B cell (primary cell): ENCODE data around the gene NAV1. TPM values are rescaled to one million over a fixed set of nuclear protein-coding genes. Genes with fewer than 3 reads are reported as not detected.

ENCODE experiments used
- ATAC-seq: fragments of 200-7000 bp; cut with Tn5 transposase; one replicate; pipeline ENCODE4 v1.10.0; 2021; ENCODE audit warnings: low read depth, mild to moderate bottlenecking, moderate number of reproducible peaks, moderate library complexity
- CTCF ChIA-PET: fragments of 350-600 bp; sonication (Branson Sonifier 250); formaldehyde crosslinking; loops from one replicate; lab custom pipeline; 2021; ENCODE audit warnings: antibody characterized with exemption, inconsistent platforms; lab: Charles Lee
- POLR2A ChIA-PET: fragments of 350-600 bp; sonication (Branson Sonifier 250); formaldehyde crosslinking; loops from one replicate; lab custom pipeline; 2021; ENCODE audit warnings: antibody characterized with exemption; lab: Charles Lee
- DNase-seq: peaks from one replicate; pipeline ENCODE4 v3.0.0; 2013
- H2AFZ ChIP-seq: 2 replicates; pipeline ENCODE4 v1.6.1; 2012; ENCODE audit warnings: mild to moderate bottlenecking, low read depth, low read length; ENCODE audit not compliant: insufficient read depth, poor library complexity, severe bottlenecking
- H3K27ac ChIP-seq, 2 donors: 1 replicate in 1 of 2; 2 replicates in 1 of 2; pipeline ENCODE4 v1.5.1; 2012 to 2013; ENCODE audit warnings: low read length in 2 of 2, mild to moderate bottlenecking in 2 of 2, moderate library complexity in 1 of 2
- H3K27me3 ChIP-seq, 4 experiments: fragments of 200-600 bp in 1 of 4; sonication (generic) in 1 of 4; replicated peaks in 1 of 4; 1 replicate in 2 of 4; 2 replicates in 2 of 4; pipeline versions ENCODE4 v1.6.1 to v1.7.0; 2013 to 2016; ENCODE audit warnings: low read length in 3 of 4, mild to moderate bottlenecking in 2 of 4, mixed read lengths in 1 of 4, moderate library complexity in 1 of 4; ENCODE audit not compliant: insufficient read depth in 4 of 4, control insufficient read depth in 3 of 4; ENCODE audit errors: control extremely low read depth in 1 of 4
- H3K36me3 ChIP-seq, 2 experiments: replicated peaks in 1 of 2; 1 replicate in 1 of 2; 2 replicates in 1 of 2; pipeline versions ENCODE4 v1.6.1 to v1.7.1; 2013; ENCODE audit warnings: low read length in 1 of 2; ENCODE audit not compliant: insufficient read depth in 2 of 2, control insufficient read depth in 1 of 2; ENCODE audit errors: control extremely low read depth in 1 of 2, extremely low read depth in 1 of 2
- H3K4me1 ChIP-seq, 2 donors: fragments of 200-600 bp in 1 of 2; sonication (generic) in 1 of 2; 1 replicate in 1 of 2; 2 replicates in 1 of 2; pipeline versions ENCODE4 v1.5.1 to v1.6.1; 2013 to 2017; ENCODE audit warnings: low read length in 2 of 2; ENCODE audit not compliant: control insufficient read depth in 2 of 2, insufficient read depth in 2 of 2
- H3K4me2 ChIP-seq: replicated peaks from 2 replicates; pipeline ENCODE3; 2012; ENCODE audit warnings: mild to moderate bottlenecking, low read depth, low read length; ENCODE audit not compliant: poor library complexity, severe bottlenecking
- H3K4me3 ChIP-seq, 5 experiments: fragments of 200-600 bp in 1 of 5; sonication (generic) in 1 of 5; 1 replicate in 3 of 5; 2 replicates in 2 of 5; pipeline versions ENCODE4 v1.5.1 to v1.7.0; 2011 to 2016; ENCODE audit warnings: low read length in 4 of 5, mild to moderate bottlenecking in 4 of 5, low read depth in 2 of 5, control low read depth in 1 of 5, moderate library complexity in 1 of 5; ENCODE audit not compliant: insufficient read depth in 1 of 5; ENCODE audit errors: control extremely low read depth in 1 of 5, extremely low read depth in 1 of 5
- H3K79me2 ChIP-seq: fragments of 200-600 bp; sonication (generic); one replicate; pipeline ENCODE4 v1.6.0; 2016; ENCODE audit warnings: low read length; ENCODE audit not compliant: control insufficient read depth, insufficient read depth
- H3K9ac ChIP-seq: fragments of 200-600 bp; sonication (generic); 2 replicates; pipeline ENCODE4 v1.6.1; 2017; ENCODE audit warnings: mild to moderate bottlenecking, low read length, moderate library complexity
- H3K9me3 ChIP-seq, 3 donors: one replicate each; pipeline versions ENCODE4 v1.6.1 to v1.7.1; 2013; ENCODE audit warnings: low read length in 2 of 3; ENCODE audit not compliant: control insufficient read depth in 2 of 3, insufficient read depth in 1 of 3; ENCODE audit errors: control extremely low read depth in 1 of 3
- H4K20me1 ChIP-seq: 2 replicates; pipeline ENCODE4 v1.6.0; 2012; ENCODE audit warnings: mild to moderate bottlenecking, low read length; ENCODE audit not compliant: insufficient read depth, control insufficient read depth, poor library complexity, severe bottlenecking
- H3K27ac Mint-ChIP-seq: one replicate; pipeline ENCODE4 v1.8.0; 2021; ENCODE audit warnings: mixed read lengths
- H3K27me3 Mint-ChIP-seq: one replicate; pipeline ENCODE4 v1.8.0; 2021; ENCODE audit warnings: mixed read lengths
- H3K4me1 Mint-ChIP-seq: one replicate; pipeline ENCODE4 v1.8.0; 2021; ENCODE audit warnings: mixed read lengths
- H3K4me3 Mint-ChIP-seq: one replicate; pipeline ENCODE4 v1.8.0; 2021; ENCODE audit warnings: mixed read lengths
- H3K9me3 Mint-ChIP-seq: one replicate; pipeline ENCODE4 v1.8.0; 2022; ENCODE audit warnings: mixed read lengths; ENCODE audit not compliant: insufficient read depth
- EZH2 ChIP-seq: IDR thresholded peaks from 2 replicates; pipeline ENCODE4 v1.6.1; 2012; ENCODE audit warnings: borderline replicate concordance, low read depth, mild to moderate bottlenecking, moderate library complexity, low read length; ENCODE audit not compliant: insufficient read depth, poor library complexity, severe bottlenecking
- WGBS: methylation state at CpG from one replicate; pipeline ENCODE4 v1.1.5; 2013; ENCODE audit warnings: missing lambda C conversion rate; ENCODE audit not compliant: insufficient coverage; 5-methylcytosine and 5-hydroxymethylcytosine counted together
- intact Hi-C: fragments of 100-400 bp; cut with micrococcal nuclease; formaldehyde crosslinking; loops from one replicate; pipeline ENCODE4 v1.10.0; 2022
- polyA plus RNA-seq: library from polyadenylated mRNA; depleted of rRNA; stranded (reverse); fragments of >200 nt; gene quantifications from 2 replicates; pipeline ENCODE4 v1.2.3, GENCODE V29; 2012
- total RNA-seq, 2 donors: library from RNA; stranded (reverse); fragments of 120-200 nt in 1 of 2; gene quantifications; 1 replicate in 1 of 2; 2 replicates in 1 of 2; pipeline versions ENCODE4 v1.2.3 to v1.2.4, GENCODE V29; 2013 to 2022
- TF ChIP-seq, protein P1 (sequence below): fragments of 200-600 bp; IDR thresholded peaks from one replicate; pipeline ENCODE4 v1.8.0; 2022; ENCODE audit warnings: antibody characterized with exemption, mild to moderate bottlenecking

Gene NAV1
- total and polyA plus RNA-seq, 2 donors (not counting 1 experiment from before 2014, with no cell fraction given): 1.5 to 4.3 TPM

GRCh38 chr1:201503397-201504176 lies 35.3 kb upstream of the NAV1 start:
- Histone ChIP-seq H3K4me3 (no peak overlapping the region), H3K27me3 (no peaks in the 10 kb centered on the region), H3K4me1 (peaks cover 20 to 25% of the 10 kb centered on the region in 2 donors), H2AFZ (no peak overlapping the region), H3K9ac (no peak overlapping the region), H3K79me2 (peaks cover 38% of the 10 kb centered on the region), H3K4me2 (no peak overlapping the region), H3K36me3 (no peaks in the 10 kb centered on the region), H3K27ac (no peak overlapping the region), H4K20me1 (no peaks in the 10 kb centered on the region), H3K9me3 (no peaks in the 10 kb centered on the region)
- no peak for DNase-seq
- TF ChIP-seq EZH2: no peak
- TF ChIP-seq, protein P1, sequence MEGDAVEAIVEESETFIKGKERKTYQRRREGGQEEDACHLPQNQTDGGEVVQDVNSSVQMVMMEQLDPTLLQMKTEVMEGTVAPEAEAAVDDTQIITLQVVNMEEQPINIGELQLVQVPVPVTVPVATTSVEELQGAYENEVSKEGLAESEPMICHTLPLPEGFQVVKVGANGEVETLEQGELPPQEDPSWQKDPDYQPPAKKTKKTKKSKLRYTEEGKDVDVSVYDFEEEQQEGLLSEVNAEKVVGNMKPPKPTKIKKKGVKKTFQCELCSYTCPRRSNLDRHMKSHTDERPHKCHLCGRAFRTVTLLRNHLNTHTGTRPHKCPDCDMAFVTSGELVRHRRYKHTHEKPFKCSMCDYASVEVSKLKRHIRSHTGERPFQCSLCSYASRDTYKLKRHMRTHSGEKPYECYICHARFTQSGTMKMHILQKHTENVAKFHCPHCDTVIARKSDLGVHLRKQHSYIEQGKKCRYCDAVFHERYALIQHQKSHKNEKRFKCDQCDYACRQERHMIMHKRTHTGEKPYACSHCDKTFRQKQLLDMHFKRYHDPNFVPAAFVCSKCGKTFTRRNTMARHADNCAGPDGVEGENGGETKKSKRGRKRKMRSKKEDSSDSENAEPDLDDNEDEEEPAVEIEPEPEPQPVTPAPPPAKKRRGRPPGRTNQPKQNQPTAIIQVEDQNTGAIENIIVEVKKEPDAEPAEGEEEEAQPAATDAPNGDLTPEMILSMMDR: no peak
- intact Hi-C loops: no loop called here
- Mint-ChIP-seq H3K27me3 (no peaks in the 10 kb centered on the region), H3K4me1 (peaks cover 28% of the 10 kb centered on the region), H3K9me3 (no peaks in the 10 kb centered on the region), H3K4me3 (no peak overlapping the region), H3K27ac (no peak overlapping the region)
- ATAC-seq: no peak
- ChIA-PET POLR2A (no interaction called here), CTCF (interaction anchor here (1.0 to 5.3 kb wide), 3 partner anchors 10 to 22 kb away, joined by 5 to 59 read pairs (median 33); no protein-coding TSS in a partner anchor)
- 81% methylated on average over 9 of the region's 13 CpGs for WGBS

DNA sequence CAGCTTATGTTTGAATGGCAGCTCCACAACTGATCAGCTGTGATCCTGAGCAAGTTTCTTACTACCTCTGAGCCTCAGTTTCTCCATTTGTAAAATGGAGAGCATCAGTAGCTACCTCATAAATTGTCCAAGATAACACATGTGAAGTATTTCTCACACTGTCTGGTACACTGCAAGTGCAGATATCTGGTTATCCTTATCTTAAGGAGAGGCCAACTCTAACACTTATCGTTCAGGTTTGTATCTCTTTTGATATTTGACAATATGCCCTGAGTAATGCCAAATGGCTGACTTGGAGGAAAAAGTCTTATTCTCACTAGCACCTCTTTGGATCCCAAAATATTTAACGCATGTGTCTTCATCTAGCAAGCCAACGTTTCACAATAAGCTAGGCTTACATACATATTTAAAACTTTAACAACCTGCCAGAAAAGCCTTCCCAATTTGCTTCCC lies 34.7 kb upstream of the NAV1 start:
- no peak overlapping the region for H3K4me3 ChIP-seq
- H3K9me3 ChIP-seq: no peaks in the 10 kb centered on the region
- no peaks in the 10 kb centered on the region for H3K27me3 ChIP-seq
- no peak overlapping the region for H3K27ac ChIP-seq
- no peak for DNase-seq
- H3K4me1 Mint-ChIP-seq: peaks cover 28% of the 10 kb centered on the region
- H2AFZ ChIP-seq: no peak overlapping the region
- no peak overlapping the region for H3K4me3 Mint-ChIP-seq
- H3K9me3 Mint-ChIP-seq: no peaks in the 10 kb centered on the region
- ChIA-PET CTCF (interaction anchor here (2.0 to 5.3 kb wide), 3 partner anchors 9 to 23 kb away, joined by 12 to 59 read pairs (median 33); no protein-coding TSS in a partner anchor), POLR2A (no interaction called here)
- no peak overlapping the region for H3K27ac Mint-ChIP-seq
- no peaks in the 10 kb centered on the region for H4K20me1 ChIP-seq
- H3K36me3 ChIP-seq: no peaks in the 10 kb centered on the region
- H3K4me2 ChIP-seq: no peak overlapping the region
- peaks cover 34% of the 10 kb centered on the region for H3K79me2 ChIP-seq
- ATAC-seq: no peak
- no peaks in the 10 kb centered on the region for H3K27me3 Mint-ChIP-seq
- TF ChIP-seq, protein P1: no peak
- no peak for TF ChIP-seq EZH2
- intact Hi-C loops: no loop called here
- H3K4me1 ChIP-seq: peaks cover 20 to 25% of the 10 kb centered on the region in 2 donors
- 90% methylated on average over 2 of the region's 3 CpGs for WGBS
- H3K9ac ChIP-seq: no peak overlapping the region
